Measurements from ENCODE around the gene SORBS2. TPM values are rescaled to one million over a fixed set of nuclear protein-coding genes. Genes with fewer than 3 reads are reported as not detected.

Gene SORBS2
- total RNA-seq, 1 experiment from 2014 or later = 44.5 TPM

- H3K4me3 Mint-ChIP-seq = no peak overlapping the region
- no peak for TF ChIP-seq MXD4 (CRISPR knock-in tag; IDR thresholded peaks at IDR 0.05; ENCODE audit: borderline replicate concordance)
- TF ChIP-seq ZNF532 (CRISPR knock-in tag; IDR thresholded peaks at IDR 0.05; ENCODE audit: borderline replicate concordance) = no peak
- no peak for TF ChIP-seq ZNF138 (CRISPR knock-in tag; conservative IDR thresholded peaks at IDR 0.05)
- TF ChIP-seq ZNF423 (CRISPR knock-in tag; IDR thresholded peaks at IDR 0.05) = no peak
- no peak for TF ChIP-seq ZNF416 (CRISPR knock-in tag; IDR thresholded peaks at IDR 0.05)
- TF ChIP-seq GABPB1 (CRISPR knock-in tag; IDR thresholded peaks at IDR 0.05) = no peak
- TF ChIP-seq ATF2 (CRISPR knock-in tag; IDR thresholded peaks at IDR 0.05; ENCODE audit: borderline replicate concordance, low read depth) = no peak
- no peak for TF ChIP-seq E2F4 (CRISPR knock-in tag; IDR thresholded peaks at IDR 0.05; ENCODE audit: borderline replicate concordance, low read depth)
- TF ChIP-seq ZNF425 (CRISPR knock-in tag; conservative IDR thresholded peaks at IDR 0.05) = no peak
- no peak for TF ChIP-seq PRDM15 (CRISPR knock-in tag; IDR thresholded peaks at IDR 0.05)
- no peak for TF ChIP-seq ZNF317 (CRISPR knock-in tag; IDR thresholded peaks at IDR 0.05; ENCODE audit: borderline replicate concordance, low read depth)
- TF ChIP-seq ZNF281 (CRISPR knock-in tag; IDR thresholded peaks at IDR 0.05) = no peak
- no peak for TF ChIP-seq JUN (CRISPR knock-in tag; IDR thresholded peaks at IDR 0.05)
- TF ChIP-seq GRHL2 (CRISPR knock-in tag; IDR thresholded peaks at IDR 0.05; ENCODE audit: insufficient replicate concordance, severe bottlenecking) = no peak
- no peak for TF ChIP-seq TEAD4 (CRISPR knock-in tag; IDR thresholded peaks at IDR 0.05)
- no peak for ATAC-seq
- no peaks in the 10 kb centered on the region for H3K36me3 Mint-ChIP-seq
- H3K9me3 Mint-ChIP-seq = no peaks in the 10 kb centered on the region
- no peak for DNase-seq (ENCODE audit: low spot score)
- ChIA-PET CTCF (interaction anchor here (3.7 kb wide), 1 partner anchor 13 kb away, joined by 24 read pairs; no protein-coding TSS in a partner anchor), POLR2A (no interaction called here)
- H3K27ac Mint-ChIP-seq = no peak overlapping the region
- peaks cover 53% of the 10 kb centered on the region for H3K4me1 Mint-ChIP-seq
- H3K27me3 Mint-ChIP-seq (ENCODE audit: low read depth) = peaks cover 47% of the 10 kb centered on the region
Observed at GRCh38 chr4:185585211-185585610, 226.8 kb downstream of the SORBS2 start.

All from WTC11 (cell line).